Gastrocnemius medialis (tissue), 4 donors: ENCODE data around the gene HOTAIR. TPM values are rescaled to one million over a fixed set of nuclear protein-coding genes. Genes with fewer than 3 reads are reported as not detected.

Experiments used
- ATAC-seq, 2 donors: fragments of 150-250 bp; one replicate each; pipeline ENCODE4 v1.9.1; 2016
- DNase-seq, 2 donors: peaks; one replicate each; pipeline ENCODE4 v3.0.0-alpha.2; 2019
- H3K27ac ChIP-seq, 4 donors: fragments of 200-600 bp; sonication (generic); 1 replicate in 1 of 4; 2 replicates in 3 of 4; pipeline ENCODE4 v1.5.1; 2016 to 2018; ENCODE audit warnings: mild to moderate bottlenecking in 2 of 4, moderate library complexity in 1 of 4
- H3K27me3 ChIP-seq, 3 donors: fragments of 200-600 bp; sonication (generic) in 2 of 3; 1 replicate in 1 of 3; 2 replicates in 2 of 3; pipeline versions ENCODE4 v1.5.1 to v1.6.0; 2016 to 2019; ENCODE audit warnings: mild to moderate bottlenecking in 1 of 3, moderate library complexity in 1 of 3
- H3K36me3 ChIP-seq, 2 donors: fragments of 200-600 bp; sonication (generic) in 1 of 2; one replicate each; pipeline ENCODE4 v1.5.1; 2017 to 2018
- H3K4me1 ChIP-seq, 2 donors: fragments of 200-600 bp; sonication (generic) in 1 of 2; one replicate each; pipeline ENCODE4 v1.5.1; 2016 to 2017; ENCODE audit warnings: mild to moderate bottlenecking in 2 of 2
- H3K4me3 ChIP-seq, 4 donors: fragments of 200-600 bp; sonication (generic) in 3 of 4; 1 replicate in 1 of 4; 2 replicates in 3 of 4; pipeline ENCODE4 v1.5.1; 2016 to 2019; ENCODE audit warnings: mild to moderate bottlenecking in 2 of 4
- H3K9me3 ChIP-seq, 3 donors: fragments of 200-600 bp; sonication (generic) in 2 of 3; 1 replicate in 1 of 3; 2 replicates in 2 of 3; pipeline ENCODE4 v1.5.1; 2016 to 2019
- CTCF ChIP-seq, 5 experiments: fragments of 450-650 bp in 3 of 5; fragments of 200-600 bp in 2 of 5; sonication (generic) in 2 of 5; IDR thresholded peaks in 4 of 5; conservative IDR thresholded peaks in 1 of 5; 1 replicate in 4 of 5; 2 replicates in 1 of 5; pipeline ENCODE4 v1.5.1; 2016 to 2019; ENCODE audit warnings: antibody characterized with exemption in 5 of 5, mild to moderate bottlenecking in 3 of 5, moderate library complexity in 3 of 5
- POLR2A ChIP-seq, 2 donors: fragments of 450-650 bp; IDR thresholded peaks; one replicate each; pipeline ENCODE4 v1.6.1; 2017; ENCODE audit warnings: antibody characterized with exemption in 2 of 2, mild to moderate bottlenecking in 2 of 2, moderate library complexity in 2 of 2
- in situ Hi-C, 4 donors: fragments of 200-750 bp; cut with MboI; loops; one replicate each; pipeline versions ENCODE4 v1.15.0 to v1.8.0; 2017; ENCODE audit warnings: low sequenced_read_pairs in 4 of 4
- intact Hi-C: fragments of 100-400 bp; cut with DNase I; formaldehyde crosslinking; loops from one replicate; pipeline ENCODE4 v1.15.1; 2023; ENCODE audit warnings: low total_unique reads
- total RNA-seq, 4 donors: library from RNA; depleted of rRNA; stranded (reverse); fragments of >200 nt; gene quantifications; one replicate each; pipeline versions ENCODE4 v1.1.0 to v1.2.3, GENCODE V29; 2016

HOTAIR gene
- total RNA-seq, 4 donors from 2014 or later: 0.35 to 0.83 (median 0.56) TPM; not detected in 1

GRCh38 chr12:53995378-53996239, 20.9 kb upstream of the HOTAIR start:
- no peaks in the 10 kb centered on the region for H3K36me3 ChIP-seq
- peak; percentile 97 to 98 for TF ChIP-seq POLR2A (IDR thresholded peaks at IDR 0.05)
- TF ChIP-seq CTCF (IDR thresholded peaks at IDR 0.05 in 4 of 5, conservative IDR thresholded peaks at IDR 0.05 in 1 of 5): no peak
- DNase-seq: peak; percentile 86 to 95
- ATAC-seq: peak; percentile 35 to 55
- peaks cover 32 to 43% of the 10 kb centered on the region in 2 donors for H3K4me1 ChIP-seq
- peak overlapping the region; percentile 94 to 100 (median 98) for H3K27ac ChIP-seq
- H3K4me3 ChIP-seq: peak overlapping the region; percentile 64 to 88 (median 80)
- H3K9me3 ChIP-seq: no peaks in the 10 kb centered on the region
- in situ Hi-C loops (loop anchor here in 3 of 4 donors (25.0 kb wide), 3 partner anchors 217 to 1717 kb away; partner anchors contain the start of genes GPR84 (in 2 of the 3), BLOC1S1 (in 1 of the 3), ITGA7 (in 1 of the 3) and RDH5 (in 1 of the 3)), intact Hi-C loops (loop anchor here (10.0 kb wide), 2 partner anchors 951 to 1729 kb away; partner anchors contain the start of genes CD63 and RDH5)
- peaks cover 0 to 2% (median 0%) of the 10 kb centered on the region in 3 donors for H3K27me3 ChIP-seq

- Histone ChIP-seq H3K9me3 (no peaks in the 10 kb centered on the region), H3K4me3 (peak overlapping the region; percentile 64 to 88 (median 80)), H3K4me1 (peaks cover 37 to 49% of the 10 kb centered on the region in 2 donors), H3K36me3 (no peaks in the 10 kb centered on the region), H3K27me3 (peaks cover 0 to 2% (median 0%) of the 10 kb centered on the region in 3 donors), H3K27ac (peak overlapping the region; percentile 94 to 100 (median 98))
- ATAC-seq: peak; percentile 2 to 3
- intact Hi-C loops (loop anchor here (10.0 kb wide), 2 partner anchors 950 to 1730 kb away; partner anchors contain the start of genes CD63 and RDH5), in situ Hi-C loops (loop anchor here in 3 of 4 donors (25.0 kb wide), 3 partner anchors 217 to 1717 kb away; partner anchors contain the start of genes GPR84 (in 2 of the 3), BLOC1S1 (in 1 of the 3), ITGA7 (in 1 of the 3) and RDH5 (in 1 of the 3))
- TF ChIP-seq CTCF (IDR thresholded peaks at IDR 0.05 in 4 of 5, conservative IDR thresholded peaks at IDR 0.05 in 1 of 5) (no peak), POLR2A (IDR thresholded peaks at IDR 0.05) (no peak)
- DNase-seq: no peak
These were observed 20.2 kb upstream of the HOTAIR start for GRCh38 chr12:53995002-53995377.

GRCh38 chr12:53994264-53995001, 19.7 kb upstream of the HOTAIR start:
- Histone ChIP-seq H3K27ac (peak overlapping the region; percentile 94 to 100 (median 98)), H3K4me1 (peaks cover 43 to 54% of the 10 kb centered on the region in 2 donors), H3K9me3 (no peaks in the 10 kb centered on the region), H3K27me3 (no peaks in the 10 kb centered on the region), H3K36me3 (no peaks in the 10 kb centered on the region), H3K4me3 (peak overlapping the region; percentile 64 to 88 (median 80))
- in situ Hi-C loops (loop anchor here in 3 of 4 donors (25.0 kb wide), 3 partner anchors 218 to 1718 kb away; partner anchors contain the start of genes GPR84 (in 2 of the 3), BLOC1S1 (in 1 of the 3), ITGA7 (in 1 of the 3) and RDH5 (in 1 of the 3)), intact Hi-C loops (loop anchor here (10.0 kb wide), 2 partner anchors 950 to 1730 kb away; partner anchors contain the start of genes CD63 and RDH5)
- DNase-seq (peak in 1 of 2 donors; percentile 53), ATAC-seq (peak; percentile 20 to 26)
- TF ChIP-seq CTCF (IDR thresholded peaks at IDR 0.05 in 4 of 5, conservative IDR thresholded peaks at IDR 0.05 in 1 of 5) (no peak), POLR2A (IDR thresholded peaks at IDR 0.05) (no peak)

- TF ChIP-seq CTCF (IDR thresholded peaks at IDR 0.05 in 4 of 5, conservative IDR thresholded peaks at IDR 0.05 in 1 of 5) (no peak), POLR2A (IDR thresholded peaks at IDR 0.05) (no peak)
- DNase-seq (no peak), ATAC-seq (no peak)
- Histone ChIP-seq H3K4me3 (peak overlapping the region; percentile 64 to 88 (median 80)), H3K4me1 (peaks cover 48 to 55% of the 10 kb centered on the region in 2 donors), H3K27me3 (no peaks in the 10 kb centered on the region), H3K27ac (peak overlapping the region; percentile 94 to 100 (median 98)), H3K36me3 (no peaks in the 10 kb centered on the region), H3K9me3 (no peaks in the 10 kb centered on the region)
- in situ Hi-C loops (loop anchor here in 3 of 4 donors (25.0 kb wide), 3 partner anchors 218 to 1718 kb away; partner anchors contain the start of genes GPR84 (in 2 of the 3), BLOC1S1 (in 1 of the 3), ITGA7 (in 1 of the 3) and RDH5 (in 1 of the 3)), intact Hi-C loops (loop anchor here (10.0 kb wide), 2 partner anchors 949 to 1731 kb away; partner anchors contain the start of genes CD63 and RDH5)
These were observed 19.2 kb upstream of the HOTAIR start for GRCh38 chr12:53994009-53994263.
